H9 (cell line): ENCODE results near the gene GNB4. TPM values are rescaled to one million over a fixed set of nuclear protein-coding genes. Genes with fewer than 3 reads are reported as not detected.

Experiments used
- DNase-seq: peaks from one replicate; pipeline ENCODE4 v3.0.0-alpha.2; 2017
- H2AFZ ChIP-seq: one replicate; pipeline ENCODE4 v1.6.1; 2013; ENCODE audit warnings: mild to moderate bottlenecking, low read length, control low read depth, moderate library complexity
- H2AK5ac ChIP-seq: 2 replicates; pipeline ENCODE4 v1.6.1; 2013; ENCODE audit warnings: low read length, control low read depth, mixed read lengths; ENCODE audit not compliant: insufficient read length
- H2BK120ac ChIP-seq: one replicate; pipeline ENCODE4 v1.6.1; 2013; ENCODE audit warnings: low read depth, mild to moderate bottlenecking, low read length, control low read depth, inconsistent platforms; ENCODE audit not compliant: poor library complexity, severe bottlenecking
- H2BK12ac ChIP-seq: 2 replicates; pipeline ENCODE4 v1.6.1; 2013; ENCODE audit warnings: low read length, control low read depth, mixed read lengths, low read depth; ENCODE audit not compliant: insufficient read length
- H2BK15ac ChIP-seq: 2 replicates; pipeline ENCODE4 v1.6.1; 2013; ENCODE audit warnings: low read depth, low read length, control low read depth
- H2BK20ac ChIP-seq: one replicate; pipeline ENCODE4 v1.6.1; 2013; ENCODE audit warnings: low read depth, mild to moderate bottlenecking, low read length, control low read depth, inconsistent platforms; ENCODE audit not compliant: poor library complexity, severe bottlenecking
- H2BK5ac ChIP-seq: 2 replicates; pipeline ENCODE4 v1.6.1; 2013; ENCODE audit warnings: low read length, control low read depth, mixed read lengths; ENCODE audit not compliant: insufficient read length
- H3K14ac ChIP-seq: 2 replicates; pipeline ENCODE4 v1.6.1; 2013; ENCODE audit warnings: low read length, control low read depth; ENCODE audit not compliant: insufficient read depth
- H3K18ac ChIP-seq: 2 replicates; pipeline ENCODE4 v1.6.1; 2013; ENCODE audit warnings: low read depth, mild to moderate bottlenecking, mixed read lengths, low read length, control low read depth; ENCODE audit not compliant: insufficient read length
- H3K23ac ChIP-seq: 2 replicates; pipeline ENCODE4 v1.6.1; 2013; ENCODE audit warnings: low read length, control low read depth, mixed read lengths, low read depth; ENCODE audit not compliant: insufficient read length
- H3K23me2 ChIP-seq: 2 replicates; pipeline ENCODE4 v1.6.1; 2013; ENCODE audit warnings: low read depth, mild to moderate bottlenecking, mixed read lengths, low read length, control low read depth; ENCODE audit not compliant: insufficient read length, poor library complexity, severe bottlenecking
- H3K27ac ChIP-seq: 2 replicates; pipeline ENCODE4 v1.5.1; 2013; ENCODE audit warnings: low read length, control low read depth, mixed read lengths, low read depth; ENCODE audit not compliant: insufficient read length
- H3K27me3 ChIP-seq: 2 replicates; pipeline ENCODE4 v1.6.1; 2013; ENCODE audit warnings: low read length, control low read depth, inconsistent platforms; ENCODE audit not compliant: insufficient read depth
- H3K4ac ChIP-seq: 2 replicates; pipeline ENCODE4 v1.6.1; 2013; ENCODE audit warnings: low read depth, mild to moderate bottlenecking, control low read depth, inconsistent platforms, low read length, moderate library complexity
- H3K4me1 ChIP-seq: 2 replicates; pipeline ENCODE4 v1.6.1; 2013; ENCODE audit warnings: low read length, control low read depth, inconsistent platforms; ENCODE audit not compliant: insufficient read depth
- H3K4me2 ChIP-seq: 2 replicates; pipeline ENCODE4 v1.6.1; 2013; ENCODE audit warnings: low read length, control low read depth, mixed read lengths; ENCODE audit not compliant: insufficient read length, insufficient read depth
- H3K56ac ChIP-seq: 2 replicates; pipeline ENCODE4 v1.6.1; 2013; ENCODE audit warnings: low read depth, mild to moderate bottlenecking, mixed read lengths, low read length, control low read depth; ENCODE audit not compliant: insufficient read length
- H3K79me1 ChIP-seq: 2 replicates; pipeline ENCODE4 v1.6.1; 2013; ENCODE audit warnings: low read depth, mild to moderate bottlenecking, moderate library complexity, low read length, control low read depth, inconsistent platforms; ENCODE audit not compliant: insufficient read depth, poor library complexity, severe bottlenecking
- H3K79me2 ChIP-seq: 2 replicates; pipeline ENCODE4 v1.6.1; 2013; ENCODE audit warnings: low read length, control low read depth, inconsistent platforms; ENCODE audit not compliant: insufficient read depth
- H3K9ac ChIP-seq: 2 replicates; pipeline ENCODE4 v1.6.1; 2013; ENCODE audit warnings: low read length, control low read depth, mixed read lengths; ENCODE audit not compliant: insufficient read length; ENCODE audit errors: extremely low read depth
- H3K9me3 ChIP-seq: one replicate; pipeline ENCODE4 v1.6.1; 2013; ENCODE audit warnings: low read depth, low read length, inconsistent platforms; ENCODE audit not compliant: control insufficient read depth
- H3T11ph ChIP-seq: one replicate; pipeline ENCODE4 v1.6.1; 2013; ENCODE audit warnings: mild to moderate bottlenecking, low read length, control low read depth, inconsistent platforms
- H4K20me1 ChIP-seq: one replicate; pipeline ENCODE4 v1.6.1; 2013; ENCODE audit not compliant: control insufficient read depth, insufficient read length, insufficient read depth
- H4K5ac ChIP-seq: 2 replicates; pipeline ENCODE4 v1.6.1; 2013; ENCODE audit warnings: low read depth, mild to moderate bottlenecking, mixed read lengths, low read length, control low read depth; ENCODE audit not compliant: insufficient read length
- H4K8ac ChIP-seq: replicated peaks from 2 replicates; pipeline ENCODE4 v1.6.1; 2013; ENCODE audit warnings: low read length, control low read depth, mixed read lengths, low read depth; ENCODE audit not compliant: insufficient read length
- H4K91ac ChIP-seq: 2 replicates; pipeline ENCODE4 v1.6.1; 2013; ENCODE audit warnings: low read depth, mild to moderate bottlenecking, moderate library complexity, mixed read lengths, low read length, control low read depth; ENCODE audit not compliant: insufficient read length
- H3K27ac Mint-ChIP-seq, 3 experiments: 2 replicates in 2 of 3; 3 replicates in 1 of 3; pipeline ENCODE4 v1.8.0; 2020 to 2021; ENCODE audit warnings: mixed read lengths in 3 of 3, mild to moderate bottlenecking in 1 of 3, moderate library complexity in 1 of 3
- H3K27me3 Mint-ChIP-seq: 2 replicates; pipeline ENCODE4 v1.8.0; 2021; ENCODE audit warnings: low read depth, mild to moderate bottlenecking, moderate library complexity, mixed read lengths
- H3K36me3 Mint-ChIP-seq, 3 experiments: 2 replicates in 2 of 3; 3 replicates in 1 of 3; pipeline ENCODE4 v1.8.0; 2020 to 2021; ENCODE audit warnings: low read depth in 3 of 3, mixed read lengths in 3 of 3; ENCODE audit not compliant: insufficient read depth in 1 of 3
- H3K4me1 Mint-ChIP-seq, 2 experiments: 2 replicates each; pipeline ENCODE4 v1.8.0; 2020; ENCODE audit warnings: mixed read lengths in 2 of 2
- H3K4me3 Mint-ChIP-seq, 2 experiments: 2 replicates in 1 of 2; 3 replicates in 1 of 2; pipeline ENCODE4 v1.8.0; 2020 to 2021; ENCODE audit warnings: mild to moderate bottlenecking in 2 of 2, mixed read lengths in 2 of 2, moderate library complexity in 1 of 2
- H3K9me3 Mint-ChIP-seq, 2 experiments: 2 replicates in 1 of 2; 3 replicates in 1 of 2; pipeline ENCODE4 v1.8.0; 2020; ENCODE audit warnings: mild to moderate bottlenecking in 2 of 2, mixed read lengths in 2 of 2, moderate library complexity in 1 of 2
- CTCF ChIP-seq: fragments of 200-600 bp; sonication (generic); conservative IDR thresholded peaks from 3 replicates; pipeline ENCODE4 v1.8.0; 2021; ENCODE audit warnings: antibody characterized with exemption, mild to moderate bottlenecking
- total RNA-seq: library from RNA; stranded (reverse); gene quantifications from 2 replicates; pipeline ENCODE4 v1.2.1, GENCODE V29; 2021

The GNB4 gene
- total RNA-seq, 1 experiment from 2014 or later = 25.0 TPM

DNA sequence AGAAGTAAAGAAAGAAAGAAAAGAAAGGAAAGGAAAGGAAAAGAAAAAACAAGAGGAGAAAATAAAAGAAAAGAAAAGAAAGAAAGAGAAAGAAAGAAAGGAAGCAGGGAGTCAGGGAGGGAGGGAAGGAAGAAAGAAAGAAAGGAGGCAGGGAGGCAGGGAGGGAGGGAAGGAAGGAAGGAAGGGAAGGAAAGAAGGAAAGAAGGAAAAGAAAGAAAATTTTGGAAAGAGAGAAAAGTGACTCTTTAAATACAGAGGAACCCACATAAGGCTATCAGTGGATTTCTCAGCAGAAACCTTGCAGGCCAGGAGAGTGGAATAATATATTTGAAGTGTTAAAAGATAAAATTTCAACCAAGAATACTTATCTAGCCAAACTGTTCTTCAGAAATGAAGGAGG, 44.2 kb upstream of the GNB4 start:
- Mint-ChIP-seq H3K27me3 (no peaks in the 10 kb centered on the region; the same call in 1 of the 2 replicates), H3K9me3 (peaks cover 43 to 48% of the 10 kb centered on the region in 2 experiments), H3K4me1 (no peaks in the 10 kb centered on the region), H3K4me3 (no peak overlapping the region), H3K27ac (no peak overlapping the region), H3K36me3 (peaks cover 12 to 24% (median 16%) of the 10 kb centered on the region in 3 experiments)
- no peaks in the 10 kb centered on the region for H3K79me2 ChIP-seq
- H3K79me1 ChIP-seq = no peaks in the 10 kb centered on the region
- H3K23ac ChIP-seq = no peak overlapping the region
- H2BK20ac ChIP-seq = no peak overlapping the region
- no peaks in the 10 kb centered on the region for H3K23me2 ChIP-seq
- no peak overlapping the region for H2BK12ac ChIP-seq
- no peaks in the 10 kb centered on the region for H3K4me1 ChIP-seq
- H3K4ac ChIP-seq = no peak overlapping the region
- no peak overlapping the region for H4K8ac ChIP-seq
- H2BK15ac ChIP-seq = no peak overlapping the region
- no peaks in the 10 kb centered on the region for H3K27me3 ChIP-seq
- H2BK5ac ChIP-seq = no peak overlapping the region
- H2BK120ac ChIP-seq = no peak overlapping the region
- no peak overlapping the region for H3K18ac ChIP-seq
- no peak overlapping the region for H2AK5ac ChIP-seq
- no peak overlapping the region for H3K9ac ChIP-seq
- no peak overlapping the region for H3K14ac ChIP-seq
- no peak for DNase-seq
- no peak for TF ChIP-seq CTCF
- no peak overlapping the region for H3K4me2 ChIP-seq
- H3K56ac ChIP-seq = no peak overlapping the region
- H3K27ac ChIP-seq = no peak overlapping the region
- no peak overlapping the region for H4K5ac ChIP-seq
- no peak overlapping the region for H2AFZ ChIP-seq
- no peak overlapping the region for H3T11ph ChIP-seq
- peaks cover 7% of the 10 kb centered on the region for H3K9me3 ChIP-seq
- no peak overlapping the region for H4K91ac ChIP-seq
- H4K20me1 ChIP-seq = no peaks in the 10 kb centered on the region
